SH-SY5Y (cell line): ENCODE results near the gene ABCA1.

ENCODE experiments used
- GATA2 ChIP-seq: IDR thresholded peaks from 2 replicates; pipeline ENCODE4 v1.6.1; 2011; ENCODE audit warnings: mild to moderate bottlenecking, low read depth, low read length
- GATA3 ChIP-seq: IDR thresholded peaks from 2 replicates; pipeline ENCODE4 v1.6.1; 2011; ENCODE audit warnings: low read depth, mild to moderate bottlenecking, low read length, moderate library complexity

The ABCA1 gene, protein sequence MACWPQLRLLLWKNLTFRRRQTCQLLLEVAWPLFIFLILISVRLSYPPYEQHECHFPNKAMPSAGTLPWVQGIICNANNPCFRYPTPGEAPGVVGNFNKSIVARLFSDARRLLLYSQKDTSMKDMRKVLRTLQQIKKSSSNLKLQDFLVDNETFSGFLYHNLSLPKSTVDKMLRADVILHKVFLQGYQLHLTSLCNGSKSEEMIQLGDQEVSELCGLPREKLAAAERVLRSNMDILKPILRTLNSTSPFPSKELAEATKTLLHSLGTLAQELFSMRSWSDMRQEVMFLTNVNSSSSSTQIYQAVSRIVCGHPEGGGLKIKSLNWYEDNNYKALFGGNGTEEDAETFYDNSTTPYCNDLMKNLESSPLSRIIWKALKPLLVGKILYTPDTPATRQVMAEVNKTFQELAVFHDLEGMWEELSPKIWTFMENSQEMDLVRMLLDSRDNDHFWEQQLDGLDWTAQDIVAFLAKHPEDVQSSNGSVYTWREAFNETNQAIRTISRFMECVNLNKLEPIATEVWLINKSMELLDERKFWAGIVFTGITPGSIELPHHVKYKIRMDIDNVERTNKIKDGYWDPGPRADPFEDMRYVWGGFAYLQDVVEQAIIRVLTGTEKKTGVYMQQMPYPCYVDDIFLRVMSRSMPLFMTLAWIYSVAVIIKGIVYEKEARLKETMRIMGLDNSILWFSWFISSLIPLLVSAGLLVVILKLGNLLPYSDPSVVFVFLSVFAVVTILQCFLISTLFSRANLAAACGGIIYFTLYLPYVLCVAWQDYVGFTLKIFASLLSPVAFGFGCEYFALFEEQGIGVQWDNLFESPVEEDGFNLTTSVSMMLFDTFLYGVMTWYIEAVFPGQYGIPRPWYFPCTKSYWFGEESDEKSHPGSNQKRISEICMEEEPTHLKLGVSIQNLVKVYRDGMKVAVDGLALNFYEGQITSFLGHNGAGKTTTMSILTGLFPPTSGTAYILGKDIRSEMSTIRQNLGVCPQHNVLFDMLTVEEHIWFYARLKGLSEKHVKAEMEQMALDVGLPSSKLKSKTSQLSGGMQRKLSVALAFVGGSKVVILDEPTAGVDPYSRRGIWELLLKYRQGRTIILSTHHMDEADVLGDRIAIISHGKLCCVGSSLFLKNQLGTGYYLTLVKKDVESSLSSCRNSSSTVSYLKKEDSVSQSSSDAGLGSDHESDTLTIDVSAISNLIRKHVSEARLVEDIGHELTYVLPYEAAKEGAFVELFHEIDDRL (N-terminal part only)

DNA sequence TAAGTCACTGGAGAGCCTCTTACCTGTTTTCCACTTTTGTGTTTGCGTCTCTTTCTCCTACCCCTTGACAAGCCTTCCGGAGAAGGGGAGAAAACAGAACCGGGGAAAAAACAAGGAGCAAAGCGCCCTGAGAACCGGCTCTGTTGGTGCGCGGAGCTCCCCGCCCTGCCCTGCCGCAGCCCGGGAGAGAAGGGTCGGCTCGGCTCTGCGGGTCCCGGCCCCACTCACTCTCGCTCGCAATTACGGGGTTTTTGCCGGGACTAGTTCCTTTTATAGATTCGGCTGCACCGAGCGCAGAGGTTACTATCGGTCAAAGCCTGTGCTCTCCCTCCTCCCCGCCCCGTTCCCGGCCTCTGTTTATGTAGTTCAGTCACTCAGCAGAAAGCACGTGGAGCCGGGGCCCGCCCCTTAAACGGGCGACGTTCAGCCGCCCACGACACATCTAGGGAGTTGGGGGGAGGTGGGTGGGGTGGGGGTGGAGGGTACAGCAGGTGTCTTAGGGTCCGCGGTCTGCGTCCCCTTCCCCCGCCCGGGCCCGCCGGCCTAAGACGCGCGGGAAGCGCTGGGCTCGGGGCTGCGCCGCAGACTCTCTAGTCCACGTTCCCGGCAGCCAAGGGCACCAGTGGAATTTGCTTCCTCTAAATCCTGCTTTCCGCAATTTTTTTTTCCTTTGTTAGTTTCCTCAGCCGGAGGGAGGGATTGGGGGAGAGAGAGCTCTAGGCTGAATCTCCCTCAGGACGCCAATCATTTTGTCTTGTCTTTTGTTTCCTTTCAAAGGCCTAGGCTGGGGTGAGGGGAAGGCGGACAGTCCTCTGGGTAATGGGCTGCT is at the start of gene ABCA1:
Gene ABCA1 (minus strand): TSS at position 244 of the 829 bp plus-strand sequence. CDS start 24,476 bp downstream, outside the sequence.
- no peak for TF ChIP-seq GATA2
- TF ChIP-seq GATA3 = no peak

DNA sequence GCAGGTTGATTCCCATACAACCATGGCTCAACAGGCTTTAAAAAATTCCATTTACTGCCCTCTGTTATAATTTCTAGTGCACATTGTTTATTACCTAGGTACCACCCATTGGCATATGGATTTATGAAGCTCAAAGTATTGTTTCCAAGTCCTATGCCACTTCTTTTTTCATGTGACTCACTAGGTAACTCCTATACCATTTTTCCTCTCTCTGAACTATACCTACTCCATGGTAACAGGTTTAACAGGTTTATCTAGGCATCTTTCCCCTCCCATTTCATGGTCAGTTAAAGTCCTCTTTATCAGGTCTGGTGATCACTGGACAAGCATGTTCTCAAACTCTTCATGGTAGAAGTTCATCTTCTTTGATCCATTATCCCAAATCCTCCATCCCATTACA is 49.6 kb upstream of the ABCA1 start:
- TF ChIP-seq GATA3 = no peak

DNA sequence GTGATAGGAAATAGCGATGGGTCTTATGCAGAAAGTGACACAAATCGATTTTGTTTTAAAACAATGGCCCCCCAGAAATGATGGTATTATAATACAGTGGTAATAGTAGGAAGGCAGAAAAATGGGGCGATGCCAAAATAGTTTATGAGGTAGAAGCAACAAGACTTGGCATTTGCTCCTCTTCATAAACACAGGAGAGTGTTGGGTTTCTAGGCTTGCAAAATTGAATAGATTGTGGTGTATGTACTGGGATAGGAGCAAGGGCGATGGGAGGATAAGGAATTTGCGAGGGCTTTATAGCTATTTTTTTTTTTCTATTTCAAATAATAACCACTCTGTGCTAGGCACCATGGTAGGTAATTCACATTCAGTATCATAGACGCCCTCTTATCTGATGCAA is 49.2 kb upstream of the ABCA1 start:
- TF ChIP-seq GATA2 (no peak), GATA3 (no peak)

DNA sequence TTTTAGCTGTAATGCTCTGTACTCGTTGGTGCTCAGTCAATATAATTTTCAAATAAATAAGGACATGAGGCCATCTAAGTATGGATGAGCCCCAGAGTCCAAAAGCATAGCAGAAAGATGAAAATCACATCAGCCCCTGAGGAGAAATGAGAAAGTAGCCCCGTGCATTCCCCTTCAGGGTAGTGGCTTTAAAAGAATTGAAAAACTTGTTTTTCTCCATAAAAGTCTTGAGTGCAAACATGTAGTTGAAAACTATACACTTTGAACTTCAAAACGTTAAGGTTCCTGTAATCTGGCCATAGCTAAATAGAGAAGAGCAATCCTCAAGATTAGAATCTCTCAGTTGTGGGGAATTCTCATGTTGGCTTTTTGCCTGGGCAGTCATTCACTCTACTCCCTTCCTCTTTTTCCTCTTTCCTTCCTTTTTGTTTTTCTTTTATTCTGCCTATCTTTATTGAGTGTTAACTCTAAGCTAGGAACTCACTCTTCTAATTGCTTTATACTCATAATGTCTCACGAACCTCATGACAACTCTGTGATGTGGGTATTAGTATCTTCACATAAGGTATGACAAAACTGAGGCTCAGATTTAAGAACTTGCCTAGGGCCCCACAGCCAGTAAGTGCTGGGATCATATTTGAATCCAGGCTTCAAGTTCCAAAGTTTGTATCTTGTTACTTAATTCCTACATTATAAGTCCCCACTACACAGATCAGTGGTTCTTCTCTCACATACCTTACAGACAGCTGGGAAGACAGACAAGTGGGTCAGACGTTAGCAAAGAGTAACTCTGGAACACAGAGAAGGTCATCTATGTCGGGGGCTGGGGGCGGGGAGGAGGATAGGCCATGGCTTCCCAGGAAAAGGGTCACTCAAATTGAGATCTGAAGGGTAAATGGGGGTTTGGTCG is 46.4 kb upstream of the ABCA1 start:
- TF ChIP-seq GATA3 = no peak
- no peak for TF ChIP-seq GATA2

- TF ChIP-seq GATA3 (no peak), GATA2 (no peak)
Observed at GRCh38 chr9:104972242-104972866, 44.4 kb upstream of the ABCA1 start.

GRCh38 chr9:104971511-104971910 is 43.6 kb upstream of the ABCA1 start:
- TF ChIP-seq GATA2 (no peak), GATA3 (no peak)

- TF ChIP-seq GATA2 = no peak
- no peak for TF ChIP-seq GATA3
Observed at GRCh38 chr9:104970271-104970987, 42.5 kb upstream of the ABCA1 start.

DNA sequence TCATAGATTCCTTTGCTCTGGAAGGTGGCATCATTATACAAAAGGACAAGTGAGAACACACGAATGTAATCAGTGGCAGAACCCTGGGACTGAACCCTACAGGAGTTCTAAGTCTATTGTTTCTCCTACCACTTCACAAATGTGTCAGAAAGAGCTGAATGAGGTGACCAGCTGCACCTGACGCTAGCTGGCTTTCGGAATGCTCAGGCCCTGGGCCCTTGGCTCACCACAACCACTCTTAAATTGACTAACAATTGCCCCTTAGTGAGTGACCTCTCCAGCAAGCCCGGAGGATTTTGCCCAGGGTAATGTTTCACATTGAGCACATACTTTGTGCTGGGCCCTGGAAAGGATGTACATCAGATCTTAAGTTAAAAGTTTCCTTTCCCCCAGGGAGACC is 41.2 kb upstream of the ABCA1 start:
- TF ChIP-seq GATA2 (no peak), GATA3 (no peak)

GRCh38 chr9:104968025-104968982 is 40.3 kb upstream of the ABCA1 start:
- TF ChIP-seq GATA3 (no peak), GATA2 (no peak; the same call in 1 of the 2 replicates)

DNA sequence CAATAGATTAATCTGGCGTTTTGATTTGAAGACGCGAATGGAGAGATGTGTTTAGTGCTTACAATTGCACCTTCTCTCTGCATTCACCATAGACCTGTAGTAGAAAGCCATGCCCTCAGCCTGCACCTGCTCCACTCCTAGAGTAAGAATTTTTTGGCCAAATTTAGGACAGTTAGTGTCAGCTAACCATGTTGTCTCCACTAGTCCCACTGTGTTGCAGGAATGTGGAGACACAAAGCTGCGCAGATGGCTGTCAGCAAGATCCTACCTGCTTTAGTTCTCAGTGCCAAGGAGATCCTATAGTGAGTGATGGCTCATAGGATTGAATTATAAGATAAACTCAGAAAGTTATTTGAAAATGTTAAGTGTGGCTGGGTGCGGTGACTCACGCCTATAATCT is 35.1 kb upstream of the ABCA1 start:
- TF ChIP-seq GATA2 (no peak), GATA3 (no peak)
